H7 (cell line): ENCODE results near the gene COL9A3. TPM values are rescaled to one million over a fixed set of nuclear protein-coding genes. Genes with fewer than 3 reads are reported as not detected.
"Not testable (repeated sequence)": the region's sequence is repeated elsewhere in the genome, so short reads cannot be mapped to it uniquely, and the experiment has no call there.

Experiments
- DNase-seq: peaks from one replicate; pipeline ENCODE4 v3.0.0; 2012
- H3K27me3 ChIP-seq: 2 replicates; pipeline ENCODE4 v1.6.0; 2011; ENCODE audit warnings: mild to moderate bottlenecking, low read length; ENCODE audit not compliant: control insufficient read depth, insufficient read depth
- H3K36me3 ChIP-seq: replicated peaks from 2 replicates; pipeline ENCODE4 v1.5.1; 2011; ENCODE audit warnings: low read length; ENCODE audit not compliant: control insufficient read depth, insufficient read depth
- H3K4me3 ChIP-seq: 2 replicates; pipeline ENCODE4 v1.5.1; 2011; ENCODE audit warnings: low read depth, mild to moderate bottlenecking, control low read depth, low read length, moderate library complexity; ENCODE audit not compliant: insufficient read depth
- total RNA-seq: library from RNA; depleted of rRNA; stranded (reverse); fragments of >200 nt; shearing (Covaris generic); gene quantifications from 2 replicates; pipeline ENCODE4 v1.2.3, GENCODE V29; 2014

Gene COL9A3
- total RNA-seq, 1 experiment from 2014 or later, result 139 TPM

DNA sequence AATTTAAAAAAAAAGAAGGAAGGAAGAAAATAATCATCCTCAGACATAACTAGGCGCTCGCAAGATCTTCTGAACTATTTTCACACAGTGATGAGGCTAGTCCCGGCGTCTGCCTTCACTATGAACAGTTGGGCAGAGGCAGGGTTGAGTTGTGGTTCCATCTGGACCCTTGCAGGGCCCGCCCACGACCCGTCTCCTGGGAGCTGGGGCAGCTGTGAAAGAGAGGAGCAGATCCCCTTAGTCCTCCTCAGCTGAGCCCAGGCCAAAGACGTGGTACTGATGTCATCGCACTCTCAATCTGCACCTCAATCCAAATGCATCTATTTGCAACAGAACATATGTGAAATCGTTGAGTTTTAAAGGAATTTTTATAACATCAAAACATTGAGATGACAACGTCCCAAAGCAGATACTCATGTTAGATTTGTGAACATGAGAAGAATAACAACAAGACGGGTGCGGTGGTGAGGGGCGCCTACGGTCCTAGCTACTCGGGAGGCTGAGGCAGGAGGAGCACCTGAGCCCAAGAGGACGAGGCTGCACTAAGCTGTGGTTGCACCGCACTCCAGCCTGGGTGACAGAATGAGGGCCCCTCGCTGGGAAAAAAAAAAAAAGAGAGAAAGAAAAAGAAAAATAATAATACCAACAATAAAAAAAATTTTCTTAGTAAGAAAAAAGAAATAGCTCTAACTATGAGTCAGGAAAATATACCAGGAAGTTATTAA, 29.5 kb downstream of the COL9A3 start:
- DNase-seq, result peak; percentile 23
- Histone ChIP-seq H3K27me3 (no peaks in the 10 kb centered on the region), H3K36me3 (peaks cover 4% of the 10 kb centered on the region), H3K4me3 (no peak overlapping the region)

DNA sequence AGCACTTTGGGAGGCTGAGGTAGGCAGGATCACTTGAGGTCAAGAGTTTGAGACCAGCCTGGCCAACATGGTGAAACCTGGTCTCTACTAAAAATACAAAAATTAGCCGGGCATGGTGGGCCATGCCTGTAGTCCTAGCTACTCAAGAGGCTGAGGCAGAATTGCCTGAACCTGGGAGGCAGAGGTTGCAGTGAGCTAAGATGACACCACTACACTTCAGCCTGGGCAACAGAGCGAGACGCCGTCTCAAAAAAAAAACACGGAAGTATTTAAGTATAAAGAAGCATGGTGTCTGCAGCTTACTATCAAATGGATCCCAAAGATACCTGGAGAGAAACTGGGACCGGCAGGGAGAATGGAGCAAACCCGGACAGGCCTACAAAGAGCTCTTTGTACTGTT, 32.1 kb downstream of the COL9A3 start:
- not testable (repeated sequence) for H3K4me3 ChIP-seq, H3K36me3 ChIP-seq

GRCh38 chr20:62849431-62849830, 32.6 kb downstream of the COL9A3 start:
- no peak for DNase-seq
- Histone ChIP-seq H3K36me3 (peaks cover 11% of the 10 kb centered on the region), H3K4me3 (no peak overlapping the region), H3K27me3 (no peaks in the 10 kb centered on the region)

More for the DNA sequence above, 32.1 kb downstream of the COL9A3 start:
- not testable (repeated sequence) for H3K27me3 ChIP-seq, DNase-seq

GRCh38 chr20:62850333-62850974, 33.6 kb downstream of the COL9A3 start:
- DNase-seq, result peak; percentile 76

DNA sequence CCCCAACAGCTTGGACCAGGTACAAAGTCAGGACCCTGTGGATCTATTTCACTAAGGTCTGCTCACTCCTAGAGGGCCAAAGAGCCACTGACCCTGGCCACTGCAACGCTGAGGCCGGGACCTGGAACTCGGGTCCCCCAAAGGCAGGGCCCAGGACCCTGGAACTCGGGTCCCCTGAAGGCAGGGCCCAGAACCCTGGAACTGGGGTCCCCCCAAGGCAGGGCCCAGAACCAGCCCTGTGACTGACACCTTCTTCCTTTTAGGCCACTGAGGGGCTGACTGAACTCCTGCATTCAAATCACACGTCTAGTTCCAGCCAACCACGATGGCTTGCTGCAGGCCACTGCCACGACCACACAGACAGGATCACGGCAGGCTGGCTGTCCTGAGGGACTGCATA, 35.3 kb downstream of the COL9A3 start:
- Histone ChIP-seq H3K27me3 (no peaks in the 10 kb centered on the region), H3K36me3 (peaks cover 15% of the 10 kb centered on the region), H3K4me3 (no peak overlapping the region)
- no peak for DNase-seq

More at GRCh38 chr20:62850333-62850974, 33.6 kb downstream of the COL9A3 start:
- H3K27me3 ChIP-seq, result no peaks in the 10 kb centered on the region
- H3K4me3 ChIP-seq, result no peak overlapping the region
- peaks cover 13% of the 10 kb centered on the region for H3K36me3 ChIP-seq

DNA sequence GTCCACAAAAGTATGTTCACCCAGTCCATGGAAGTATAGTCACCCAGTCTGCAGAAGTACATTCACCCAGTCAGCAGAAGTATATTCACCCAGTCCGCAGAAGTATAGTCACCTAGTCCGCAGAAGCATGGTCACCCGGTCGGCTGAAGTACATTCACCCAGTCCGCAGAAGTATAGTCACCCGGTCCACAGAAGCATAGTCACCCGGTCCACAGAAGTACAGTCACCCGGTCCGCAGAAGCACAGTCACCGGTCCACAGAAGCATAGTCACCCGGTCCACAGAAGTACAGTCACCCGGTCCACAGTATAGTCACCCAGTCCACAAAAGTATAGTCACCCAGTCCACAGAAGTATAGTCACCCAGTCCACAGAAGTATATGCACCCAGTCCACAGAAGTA, 36.0 kb downstream of the COL9A3 start:
- H3K36me3 ChIP-seq, result peaks cover 17% of the 10 kb centered on the region
- H3K27me3 ChIP-seq, result no peaks in the 10 kb centered on the region
- DNase-seq, result no peak
- H3K4me3 ChIP-seq, result no peak overlapping the region

DNA sequence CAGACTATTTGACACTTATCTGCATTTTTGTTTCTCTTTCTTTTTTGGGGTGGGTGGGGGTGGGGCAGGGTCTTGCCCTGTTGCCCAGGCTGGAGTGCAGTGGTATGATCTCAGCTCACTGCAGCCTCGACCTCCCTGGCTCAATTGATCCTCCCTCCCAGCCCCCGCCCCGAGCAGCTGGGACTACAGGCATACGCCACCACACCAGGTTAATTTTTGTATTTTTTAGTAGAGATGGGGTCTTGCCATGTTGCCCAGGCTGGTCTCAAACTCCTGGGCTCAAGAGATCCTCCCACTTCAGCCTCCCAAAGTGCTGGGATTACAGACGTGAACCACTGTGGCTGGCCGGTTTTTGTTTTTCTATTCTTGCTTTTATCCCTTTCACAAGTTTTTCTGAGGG, 36.5 kb downstream of the COL9A3 start:
- peaks cover 17% of the 10 kb centered on the region for H3K36me3 ChIP-seq
- not testable (repeated sequence) for H3K4me3 ChIP-seq, H3K27me3 ChIP-seq, DNase-seq

GRCh38 chr20:62854121-62854520, 37.3 kb downstream of the COL9A3 start:
- Histone ChIP-seq H3K36me3 (peaks cover 17% of the 10 kb centered on the region), H3K4me3 (no peak overlapping the region), H3K27me3 (no peaks in the 10 kb centered on the region)
- DNase-seq, result no peak

DNA sequence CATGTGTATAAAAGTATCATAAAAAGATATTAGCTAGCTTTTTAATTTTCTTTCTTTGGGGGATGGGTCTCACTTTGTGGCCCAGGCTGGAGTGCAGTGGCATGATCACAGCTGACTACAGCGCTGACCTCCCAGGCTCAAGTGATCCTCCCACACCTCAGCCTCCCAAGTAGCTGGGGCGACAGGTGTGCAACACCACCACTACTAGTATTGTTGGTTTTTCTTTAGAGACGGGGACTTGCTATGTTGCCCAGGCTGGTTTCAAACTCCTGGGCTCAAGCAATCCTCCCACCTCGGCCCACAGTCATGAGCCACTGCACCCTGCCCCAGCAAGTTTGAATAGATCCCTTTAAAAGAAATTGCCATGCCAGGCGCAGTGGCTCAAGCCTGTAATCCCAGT, 38.3 kb downstream of the COL9A3 start:
- Histone ChIP-seq H3K36me3 (peaks cover 17% of the 10 kb centered on the region), H3K4me3 (no peak overlapping the region), H3K27me3 (no peaks in the 10 kb centered on the region)
- no peak for DNase-seq

- Histone ChIP-seq H3K4me3 (no peak overlapping the region), H3K36me3 (peaks cover 12% of the 10 kb centered on the region), H3K27me3 (no peaks in the 10 kb centered on the region)
- DNase-seq, result no peak
Measured at GRCh38 chr20:62856931-62857619, 40.2 kb downstream of the COL9A3 start.

DNA sequence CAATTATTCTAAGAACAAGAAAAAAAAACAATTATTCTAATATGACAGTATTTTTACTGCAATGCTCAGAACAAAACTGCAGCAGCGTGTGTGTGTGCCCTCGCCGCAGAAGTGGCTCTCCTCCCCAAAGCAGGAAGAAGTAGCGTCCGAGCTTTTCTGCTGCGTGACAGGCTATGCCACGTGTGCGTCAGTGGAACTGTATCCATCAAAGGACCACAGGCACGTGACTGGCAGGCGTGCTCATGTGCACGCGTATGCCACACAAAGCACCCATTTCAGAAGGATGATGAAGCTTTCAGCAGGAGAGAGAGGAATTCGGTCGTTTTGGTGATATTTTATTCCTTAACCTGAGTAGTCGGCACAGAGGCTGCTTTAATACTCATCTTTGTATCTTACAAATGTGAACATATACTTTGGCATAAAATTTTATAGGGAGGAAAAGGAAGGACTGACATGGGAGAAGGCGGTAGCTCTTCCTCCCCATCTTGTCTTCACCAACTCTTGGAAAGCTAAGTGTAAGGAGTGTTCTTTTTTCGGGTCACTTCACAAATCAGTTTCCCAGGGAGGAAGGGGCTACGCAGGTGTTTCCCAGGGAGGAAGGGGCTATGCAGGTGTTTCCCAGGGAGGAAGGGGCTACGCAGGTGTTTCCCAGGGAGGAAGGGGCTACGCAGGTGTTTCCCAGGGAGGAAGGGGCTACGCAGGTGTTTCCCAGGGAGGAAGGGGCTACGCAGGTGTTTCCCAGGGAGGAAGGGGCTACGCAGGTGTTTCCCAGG, 41.4 kb downstream of the COL9A3 start:
- peaks cover 12% of the 10 kb centered on the region for H3K36me3 ChIP-seq
- H3K27me3 ChIP-seq, result no peaks in the 10 kb centered on the region
- no peak overlapping the region for H3K4me3 ChIP-seq
- DNase-seq, result no peak

DNA sequence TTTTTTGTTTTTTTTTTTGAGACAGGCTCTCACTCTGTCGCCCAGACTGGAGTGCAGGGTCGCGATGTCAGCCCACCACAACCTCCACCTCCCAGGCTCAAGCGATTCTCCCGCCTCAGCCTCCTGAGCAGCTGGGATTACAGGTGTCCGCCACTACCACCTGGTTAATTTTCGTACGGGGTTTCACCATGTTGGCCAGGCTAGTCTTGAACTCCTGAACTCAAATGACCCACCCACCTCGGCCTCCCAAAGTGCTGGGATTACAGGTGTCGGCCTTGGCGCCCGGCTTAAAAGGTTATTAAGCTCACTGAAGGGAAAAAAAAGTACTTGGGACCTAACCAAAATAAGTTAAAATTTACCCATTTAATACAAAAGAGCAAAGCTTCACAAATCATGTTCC, 42.9 kb downstream of the COL9A3 start:
- Histone ChIP-seq H3K27me3 (no peaks in the 10 kb centered on the region), H3K36me3 (peaks cover 8% of the 10 kb centered on the region), H3K4me3 (no peak overlapping the region)
- no peak for DNase-seq

GRCh38 chr20:62860391-62860923, 43.6 kb downstream of the COL9A3 start:
- DNase-seq, result peak; percentile 64
- H3K27me3 ChIP-seq, result no peaks in the 10 kb centered on the region
- peaks cover 8% of the 10 kb centered on the region for H3K36me3 ChIP-seq
- H3K4me3 ChIP-seq, result peak overlapping the region; percentile 43
